UCSD-AML1 (cell line): ENCODE results near the gene PTRH1.

ENCODE experiments used
- DNase-seq: peaks from one replicate; lab custom pipeline; 2025; ENCODE audit not compliant: unreplicated experiment; lab: John Stamatoyannopoulos, UW

Gene PTRH1

GRCh38 chr9:127721391-127721821 lies 5.9 kb upstream of the PTRH1 start:
- no peak for DNase-seq

- no peak for DNase-seq
These were observed 5.4 kb upstream of the PTRH1 start for GRCh38 chr9:127720865-127721227.

GRCh38 chr9:127720031-127720864 lies 4.8 kb upstream of the PTRH1 start:
- DNase-seq = no peak

- no peak for DNase-seq
These were observed 2.3 kb upstream of the PTRH1 start for GRCh38 chr9:127717766-127718165.

GRCh38 chr9:127716412-127716811 lies 949 bp upstream of the PTRH1 start:
- no peak for DNase-seq

GRCh38 chr9:127714951-127715469 lies 453 bp downstream of the PTRH1 start:
- DNase-seq = no peak

GRCh38 chr9:127714020-127714750 lies 1.3 kb downstream of the PTRH1 start:
- DNase-seq = no peak

- no peak for DNase-seq
These were observed 2.6 kb downstream of the PTRH1 start for GRCh38 chr9:127712867-127713266.

GRCh38 chr9:127712371-127712770 lies 3.1 kb downstream of the PTRH1 start:
- no peak for DNase-seq

- no peak for DNase-seq
These were observed 3.6 kb downstream of the PTRH1 start for GRCh38 chr9:127711831-127712274.

- peak; percentile 28 for DNase-seq
These were observed 4.2 kb downstream of the PTRH1 start for GRCh38 chr9:127711226-127711701.

- no peak for DNase-seq
These were observed 5.2 kb downstream of the PTRH1 start for GRCh38 chr9:127710204-127710783.

- no peak for DNase-seq
These were observed 6.4 kb downstream of the PTRH1 start for GRCh38 chr9:127708952-127709587.

GRCh38 chr9:127707766-127708165 lies 7.7 kb downstream of the PTRH1 start:
- no peak for DNase-seq

GRCh38 chr9:127706836-127707241 lies 8.6 kb downstream of the PTRH1 start, which contains the start of gene CFAP157:
TSS of gene CFAP157 (plus strand) at chr9:127706988. CDS start at chr9:127707032, 44 bp downstream.
- DNase-seq = no peak

- no peak for DNase-seq
These were observed 9.7 kb downstream of the PTRH1 start for GRCh38 chr9:127705577-127706379.

GRCh38 chr9:127703289-127703946 lies 12.0 kb downstream of the PTRH1 start:
- no peak for DNase-seq

- DNase-seq = no peak
These were observed 14.7 kb downstream of the PTRH1 start for GRCh38 chr9:127700594-127701255.

GRCh38 chr9:127700140-127700539 lies 15.3 kb downstream of the PTRH1 start:
- DNase-seq = no peak
